ENCODE measurements around the gene GRB10. TPM values are rescaled to one million over a fixed set of nuclear protein-coding genes. Genes with fewer than 3 reads are reported as not detected.

GRB10 gene
- total RNA-seq, 4 donors from 2014 or later: 8.8 to 55.7 (median 14.3) TPM

DNA sequence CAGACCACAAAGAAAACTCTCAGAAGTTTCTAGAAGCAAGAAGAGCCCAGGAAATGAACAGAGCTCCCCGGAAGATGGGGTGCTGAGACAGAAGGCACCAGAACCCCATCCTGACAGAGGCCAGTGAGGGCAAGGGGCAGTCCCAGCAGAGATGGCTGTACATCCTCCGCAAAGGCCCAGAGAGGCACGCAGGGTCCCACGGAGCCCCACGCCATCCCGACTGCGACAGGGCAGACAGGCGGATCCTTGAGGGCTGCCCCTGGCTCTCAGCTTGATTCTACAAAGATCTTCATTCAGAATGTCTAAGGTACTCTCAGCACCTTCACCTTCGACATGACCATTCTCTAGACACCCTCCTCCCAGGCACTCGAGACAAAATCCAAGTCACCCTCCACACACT, 109.6 kb downstream of the GRB10 start:
- intact Hi-C loops (cut with DNase I; ENCODE audit: low total_unique reads) (no loop called here), in situ Hi-C loops (cut with MboI; ENCODE audit: low pct_ligation_motif_present in 1 of 4, low pct_unique_long_range_greater_than_20kb in 1 of 4, low sequenced_read_pairs in 3 of 4) (loop anchor here (10.0 to 25.0 kb wide), 4 partner anchors 89 to 536 kb away; partner anchors contain the start of gene FIGNL1 (in 1 of the 4))
- no peak for TF ChIP-seq EP300 (IDR thresholded peaks at IDR 0.05; ENCODE audit: low read depth)
- no peaks in the 10 kb centered on the region for H3K36me3 ChIP-seq
- no peak overlapping the region for H3K4me3 ChIP-seq
- no peak for DNase-seq
- no peaks in the 10 kb centered on the region for H3K27me3 ChIP-seq
- H3K4me1 ChIP-seq: peaks cover 0 to 20% (median 10%) of the 10 kb centered on the region in 4 donors
- no peak overlapping the region for H3K27ac ChIP-seq
- no peaks in the 10 kb centered on the region for H3K9me3 ChIP-seq
- 92 to 100% methylated on average over 1 to 10 of the region's 10 CpGs for WGBS, 2 donors (ENCODE audit: low coverage in 1 of 2)

DNA sequence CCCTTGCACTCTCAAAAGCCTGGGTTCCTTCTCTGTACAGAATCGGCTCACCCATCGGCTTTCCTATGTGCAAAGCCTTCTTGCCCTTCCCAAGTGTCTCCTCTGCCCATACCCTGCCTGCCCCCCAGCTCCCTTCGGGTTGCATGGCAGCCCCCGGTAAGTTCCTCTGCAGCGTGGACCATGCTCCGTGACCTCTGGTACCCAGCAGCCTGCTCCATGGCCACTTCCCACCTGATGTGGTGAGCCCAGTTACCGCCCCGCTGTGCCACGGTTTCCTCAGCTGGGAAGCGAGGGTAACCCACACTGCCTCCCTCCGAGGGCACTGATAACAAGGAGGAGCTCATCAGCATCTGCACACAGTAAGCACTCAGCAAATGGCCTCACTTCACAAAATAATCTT, 110.7 kb downstream of the GRB10 start:
- 92 to 100% methylated on average over 1 to 11 of the region's 11 CpGs for WGBS, 2 donors (ENCODE audit: low coverage in 1 of 2)
- Histone ChIP-seq H3K27me3 (no peaks in the 10 kb centered on the region), H3K36me3 (no peaks in the 10 kb centered on the region), H3K27ac (no peak overlapping the region), H3K9me3 (no peaks in the 10 kb centered on the region), H3K4me3 (no peak overlapping the region), H3K4me1 (peaks cover 3 to 30% (median 11%) of the 10 kb centered on the region in 4 donors)
- DNase-seq: no peak
- no peak for TF ChIP-seq POLR2AphosphoS5 (IDR thresholded peaks at IDR 0.05)
- TF ChIP-seq EP300 (IDR thresholded peaks at IDR 0.05; ENCODE audit: low read depth): no peak
- TF ChIP-seq POLR2A (IDR thresholded peaks at IDR 0.05): no peak
- TF ChIP-seq, protein P1, sequence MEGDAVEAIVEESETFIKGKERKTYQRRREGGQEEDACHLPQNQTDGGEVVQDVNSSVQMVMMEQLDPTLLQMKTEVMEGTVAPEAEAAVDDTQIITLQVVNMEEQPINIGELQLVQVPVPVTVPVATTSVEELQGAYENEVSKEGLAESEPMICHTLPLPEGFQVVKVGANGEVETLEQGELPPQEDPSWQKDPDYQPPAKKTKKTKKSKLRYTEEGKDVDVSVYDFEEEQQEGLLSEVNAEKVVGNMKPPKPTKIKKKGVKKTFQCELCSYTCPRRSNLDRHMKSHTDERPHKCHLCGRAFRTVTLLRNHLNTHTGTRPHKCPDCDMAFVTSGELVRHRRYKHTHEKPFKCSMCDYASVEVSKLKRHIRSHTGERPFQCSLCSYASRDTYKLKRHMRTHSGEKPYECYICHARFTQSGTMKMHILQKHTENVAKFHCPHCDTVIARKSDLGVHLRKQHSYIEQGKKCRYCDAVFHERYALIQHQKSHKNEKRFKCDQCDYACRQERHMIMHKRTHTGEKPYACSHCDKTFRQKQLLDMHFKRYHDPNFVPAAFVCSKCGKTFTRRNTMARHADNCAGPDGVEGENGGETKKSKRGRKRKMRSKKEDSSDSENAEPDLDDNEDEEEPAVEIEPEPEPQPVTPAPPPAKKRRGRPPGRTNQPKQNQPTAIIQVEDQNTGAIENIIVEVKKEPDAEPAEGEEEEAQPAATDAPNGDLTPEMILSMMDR (IDR thresholded peaks at IDR 0.05): no peak
- in situ Hi-C loops (cut with MboI; ENCODE audit: low pct_ligation_motif_present in 1 of 4, low pct_unique_long_range_greater_than_20kb in 1 of 4, low sequenced_read_pairs in 3 of 4) (loop anchor here (10.0 to 25.0 kb wide), 4 partner anchors 90 to 535 kb away; partner anchors contain the start of gene FIGNL1 (in 1 of the 4)), intact Hi-C loops (cut with DNase I; ENCODE audit: low total_unique reads) (no loop called here)

DNA sequence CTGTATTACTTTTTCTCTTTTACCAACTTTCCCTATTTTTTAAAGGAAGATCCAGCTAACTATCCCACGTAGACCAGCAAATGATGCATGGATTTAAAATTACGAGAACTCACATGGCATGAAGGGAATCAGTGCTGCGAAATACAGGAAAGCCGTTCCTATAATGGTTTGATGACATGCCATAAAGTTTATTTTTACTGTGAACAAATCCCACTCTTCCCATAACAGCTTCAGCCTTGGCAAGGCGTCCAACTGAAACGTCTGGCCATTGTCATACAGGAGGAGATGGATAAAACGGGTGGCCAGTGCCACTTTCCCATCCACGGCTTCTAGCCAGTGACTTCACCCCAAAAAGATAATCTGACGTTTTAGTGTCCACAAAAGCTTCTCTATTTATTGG, 111.3 kb downstream of the GRB10 start:
- in situ Hi-C loops (cut with MboI; ENCODE audit: low pct_ligation_motif_present in 1 of 4, low pct_unique_long_range_greater_than_20kb in 1 of 4, low sequenced_read_pairs in 3 of 4) (loop anchor here (10.0 to 25.0 kb wide), 4 partner anchors 91 to 534 kb away; partner anchors contain the start of gene FIGNL1 (in 1 of the 4)), intact Hi-C loops (cut with DNase I; ENCODE audit: low total_unique reads) (no loop called here)
- WGBS, 2 donors (ENCODE audit: low coverage in 1 of 2): 46 to 62% methylated on average over 3 to 9 of the region's 9 CpGs
- TF ChIP-seq, protein P1 (IDR thresholded peaks at IDR 0.05): no peak
- TF ChIP-seq POLR2AphosphoS5 (IDR thresholded peaks at IDR 0.05) (peak in 2 of 3 donors; percentile 32 to 47), EP300 (IDR thresholded peaks at IDR 0.05; ENCODE audit: low read depth) (peak; percentile 79), POLR2A (IDR thresholded peaks at IDR 0.05) (no peak)
- Histone ChIP-seq H3K4me1 (peaks cover 4 to 26% (median 8%) of the 10 kb centered on the region in 4 donors), H3K27me3 (no peaks in the 10 kb centered on the region), H3K4me3 (no peak overlapping the region), H3K36me3 (no peaks in the 10 kb centered on the region), H3K9me3 (no peaks in the 10 kb centered on the region), H3K27ac (no peak overlapping the region)
- no peak for DNase-seq

DNA sequence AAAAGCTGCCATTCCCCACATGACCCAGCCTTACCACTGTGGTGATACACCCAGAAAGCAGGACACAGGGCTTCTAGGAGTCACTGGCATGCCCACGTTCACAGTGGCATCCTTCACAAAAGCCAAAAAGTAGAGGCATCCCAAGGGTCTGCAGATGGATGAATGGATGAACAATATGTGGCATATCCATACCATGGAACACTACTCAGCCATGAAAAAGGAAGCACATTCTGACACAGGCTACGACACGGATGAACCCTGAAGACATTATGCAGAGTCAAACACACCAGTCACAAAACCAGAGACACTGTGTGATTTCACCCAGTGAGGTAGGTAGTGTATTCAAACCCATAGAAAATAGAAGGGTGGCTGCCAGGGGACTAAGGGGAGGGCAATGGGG, 112.8 kb downstream of the GRB10 start:
- WGBS, 2 donors (ENCODE audit: low coverage in 1 of 2): 33 to 58% methylated on average over 3 of the region's 3 CpGs
- Histone ChIP-seq H3K27ac (no peak overlapping the region), H3K27me3 (no peaks in the 10 kb centered on the region), H3K4me3 (no peak overlapping the region), H3K9me3 (no peaks in the 10 kb centered on the region), H3K36me3 (no peaks in the 10 kb centered on the region), H3K4me1 (peaks cover 4 to 23% (median 7%) of the 10 kb centered on the region in 4 donors)
- TF ChIP-seq, protein P1 (IDR thresholded peaks at IDR 0.05): no peak
- TF ChIP-seq EP300 (IDR thresholded peaks at IDR 0.05; ENCODE audit: low read depth) (no peak), POLR2A (IDR thresholded peaks at IDR 0.05) (no peak), POLR2AphosphoS5 (IDR thresholded peaks at IDR 0.05) (no peak)
- DNase-seq: no peak
- in situ Hi-C loops (cut with MboI; ENCODE audit: low pct_ligation_motif_present in 1 of 4, low pct_unique_long_range_greater_than_20kb in 1 of 4, low sequenced_read_pairs in 3 of 4): loop anchor here (10.0 to 25.0 kb wide), 4 partner anchors 92 to 533 kb away; partner anchors contain the start of gene FIGNL1 (in 1 of the 4)
- intact Hi-C loops (cut with DNase I; ENCODE audit: low total_unique reads): no loop called here
